ENCODE data around the gene AVPR2.

AVPR2 gene

DNA sequence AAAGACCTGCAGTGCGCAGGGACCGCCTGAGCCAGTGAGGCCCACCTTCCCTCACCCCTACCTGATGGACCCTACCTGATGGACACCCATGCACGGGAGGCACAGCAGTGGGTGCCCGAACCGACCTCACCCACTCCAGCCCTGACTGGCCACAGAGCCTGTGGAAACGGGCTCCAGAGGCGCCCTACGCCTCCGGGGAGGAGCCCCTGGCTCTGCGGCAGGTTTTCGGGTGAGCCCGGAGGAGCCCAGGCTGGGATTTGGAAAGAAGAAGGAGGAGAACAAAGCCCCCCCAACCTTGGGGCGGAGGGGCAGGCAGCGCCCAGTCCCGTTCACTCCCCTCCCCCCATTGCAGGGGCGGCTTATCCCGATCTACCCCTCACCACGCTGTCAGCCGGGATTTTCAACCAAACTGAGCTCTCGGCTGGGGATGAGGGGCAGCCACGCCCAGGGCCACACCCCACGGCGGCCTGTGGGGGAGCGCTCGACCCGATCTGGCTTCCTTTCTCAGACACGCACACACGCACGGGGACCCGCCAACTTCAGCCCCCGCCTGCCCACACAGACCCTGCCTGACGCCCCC, 19.2 kb upstream of the AVPR2 start:
- no peak for DNase-seq
- TF ChIP-seq POLR2A (IDR thresholded peaks at IDR 0.05; ENCODE audit: low read length) (no peak), GATA1 (IDR thresholded peaks at IDR 0.05; ENCODE audit: low read depth, low read length) (no peak)

- DNase-seq: no peak
- TF ChIP-seq POLR2A (IDR thresholded peaks at IDR 0.05; ENCODE audit: low read length) (no peak), GATA1 (IDR thresholded peaks at IDR 0.05; ENCODE audit: low read depth, low read length) (no peak)
Observed at GRCh38 chrX:153885968-153886903, 18.2 kb upstream of the AVPR2 start, which contains the start of gene L1CAM. Gene L1CAM (minus strand): TSS chrX:153886173. CDS start chrX:153875836, 10,337 bp downstream.

DNA sequence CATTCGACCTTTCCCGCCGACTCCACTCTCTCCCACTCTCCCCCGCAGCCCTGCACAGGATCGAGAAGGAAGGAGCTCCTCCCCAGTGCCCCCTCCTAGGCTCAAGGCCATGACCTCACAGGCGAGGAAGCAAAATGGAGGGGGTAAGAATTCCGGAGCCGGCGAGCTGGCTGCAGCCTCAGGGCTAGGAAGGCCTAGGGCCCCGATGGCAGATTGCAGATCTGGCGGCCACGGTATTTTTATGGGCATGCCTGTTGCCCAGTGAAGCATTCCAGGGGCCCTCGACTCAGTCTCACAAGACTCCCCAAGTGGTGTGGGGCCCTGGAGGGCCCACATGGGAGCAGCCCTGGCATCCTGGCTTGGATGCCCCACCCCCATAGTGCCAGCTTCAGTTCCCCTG, 17.6 kb upstream of the AVPR2 start:
- DNase-seq: no peak

GRCh38 chrX:153887385-153887784, 17.1 kb upstream of the AVPR2 start:
- DNase-seq: no peak
- TF ChIP-seq GATA1 (IDR thresholded peaks at IDR 0.05; ENCODE audit: low read depth, low read length): no peak
- no peak for TF ChIP-seq POLR2A (IDR thresholded peaks at IDR 0.05; ENCODE audit: low read length)

More for the DNA sequence above, 17.6 kb upstream of the AVPR2 start:
- TF ChIP-seq POLR2A (IDR thresholded peaks at IDR 0.05; ENCODE audit: low read length): no peak
- no peak for TF ChIP-seq GATA1 (IDR thresholded peaks at IDR 0.05; ENCODE audit: low read depth, low read length)

DNA sequence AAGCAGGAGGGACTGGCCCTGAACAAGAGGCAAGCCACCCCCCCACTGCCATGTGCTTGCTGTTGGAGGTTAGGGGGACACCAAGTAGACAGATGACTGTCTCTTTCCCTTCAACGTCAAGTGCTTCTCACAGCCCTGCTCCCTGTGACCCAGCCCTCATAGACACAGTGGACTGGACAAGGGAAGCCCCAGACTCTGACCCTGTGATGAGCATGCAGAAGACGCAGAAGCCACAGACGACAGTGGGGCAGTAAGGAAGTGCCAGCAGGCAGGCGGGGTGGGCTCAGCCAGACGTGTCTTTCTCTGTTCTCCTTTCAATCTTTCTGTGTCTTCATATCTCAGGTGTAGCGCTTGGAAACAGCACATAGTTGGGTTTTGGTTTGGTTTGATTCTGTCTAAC, 16.1 kb upstream of the AVPR2 start:
- TF ChIP-seq POLR2A (IDR thresholded peaks at IDR 0.05; ENCODE audit: low read length) (no peak), GATA1 (IDR thresholded peaks at IDR 0.05; ENCODE audit: low read depth, low read length) (no peak)
- no peak for DNase-seq

- TF ChIP-seq GATA1 (IDR thresholded peaks at IDR 0.05; ENCODE audit: low read depth, low read length) (no peak), POLR2A (IDR thresholded peaks at IDR 0.05; ENCODE audit: low read length) (no peak)
- no peak for DNase-seq
Observed at GRCh38 chrX:153889123-153889522, 15.3 kb upstream of the AVPR2 start.

DNA sequence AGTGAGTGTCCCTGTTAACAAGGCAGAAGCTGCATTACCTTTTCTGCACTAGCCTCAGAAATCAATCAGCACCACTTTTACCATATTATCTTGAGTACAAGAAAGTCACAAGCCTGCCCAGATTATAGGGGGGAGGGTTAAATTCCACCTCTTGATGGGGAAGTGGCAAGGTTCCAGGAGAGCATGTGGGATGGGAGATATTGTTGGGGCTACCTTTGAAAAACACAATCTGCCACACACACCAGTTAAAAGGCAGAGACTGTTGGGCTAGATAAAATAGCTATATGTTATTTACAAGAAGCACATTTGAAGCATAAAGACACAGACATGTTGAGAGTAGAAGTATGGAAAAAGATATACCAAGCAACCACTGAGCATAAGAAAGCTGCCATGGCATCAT, 6.6 kb upstream of the AVPR2 start:
- TF ChIP-seq POLR2A (IDR thresholded peaks at IDR 0.05; ENCODE audit: low read length) (no peak), GATA1 (IDR thresholded peaks at IDR 0.05; ENCODE audit: low read depth, low read length) (peak; percentile 44)
- peak; percentile 80 to 92 for DNase-seq

DNA sequence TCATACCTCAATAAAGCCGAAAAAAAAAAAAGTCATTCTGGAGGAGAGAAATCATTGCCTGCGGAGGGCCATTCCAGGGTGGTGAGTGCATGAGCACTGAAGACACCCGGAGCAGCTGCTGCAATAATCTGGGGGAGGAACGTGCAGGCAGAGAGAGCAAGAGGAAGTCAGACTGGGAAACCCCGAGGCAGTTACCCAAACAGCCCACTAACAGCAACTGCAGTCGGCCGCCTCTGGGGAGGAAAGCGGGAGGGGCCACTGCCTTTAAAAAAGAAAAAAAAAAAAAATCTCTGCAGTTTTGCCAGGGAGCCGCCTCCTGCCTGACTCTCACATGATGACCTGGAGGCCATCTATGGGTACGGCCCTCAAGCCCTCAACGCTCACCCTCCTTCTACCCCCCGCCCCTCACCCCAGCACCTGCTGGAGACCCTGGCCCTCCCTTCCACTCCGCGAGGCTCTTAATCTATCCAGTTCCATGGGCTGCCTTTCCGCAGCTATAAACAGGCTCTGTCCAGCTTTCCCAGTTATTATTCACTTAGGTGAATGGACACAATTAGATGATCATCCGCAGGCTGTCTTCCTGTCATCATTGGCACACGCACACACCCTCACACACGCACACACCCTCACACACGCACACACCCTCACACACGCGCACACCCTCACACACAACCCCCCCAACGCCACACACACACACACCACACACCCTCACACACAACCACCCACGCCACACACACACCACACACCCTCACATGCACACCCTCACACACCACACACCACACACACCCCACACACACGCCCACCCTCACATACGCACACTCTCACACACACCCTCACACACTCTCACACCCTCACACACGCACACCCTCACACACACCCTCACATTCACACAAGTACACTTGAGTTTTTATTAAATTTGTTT, 3.4 kb upstream of the AVPR2 start:
- DNase-seq: no peak
- no peak for TF ChIP-seq POLR2A (IDR thresholded peaks at IDR 0.05; ENCODE audit: low read length)
- no peak for TF ChIP-seq GATA1 (IDR thresholded peaks at IDR 0.05; ENCODE audit: low read depth, low read length)

DNA sequence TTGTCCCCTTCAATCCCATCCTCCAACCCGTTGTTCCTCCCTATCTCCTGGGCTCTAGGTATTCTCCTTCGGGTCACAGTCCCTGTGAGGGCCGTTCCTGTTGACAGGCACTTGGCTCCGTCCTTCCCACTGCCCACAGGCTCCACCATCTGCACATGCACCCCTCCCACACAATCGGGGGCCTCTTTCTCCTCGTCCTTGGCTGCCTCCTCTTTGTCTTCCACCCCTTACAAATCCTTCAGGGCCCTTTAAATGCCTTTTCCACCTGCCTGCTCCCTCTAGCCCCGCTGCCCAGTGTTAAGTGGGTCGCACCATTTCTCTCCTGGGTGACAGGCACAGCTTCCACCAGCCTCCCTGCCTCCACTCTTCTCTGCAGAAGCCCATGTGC, 2.7 kb upstream of the AVPR2 start:
- TF ChIP-seq GATA1 (IDR thresholded peaks at IDR 0.05; ENCODE audit: low read depth, low read length) (no peak), POLR2A (IDR thresholded peaks at IDR 0.05; ENCODE audit: low read length) (no peak)
- DNase-seq: no peak

GRCh38 chrX:153902385-153902784, 2.1 kb upstream of the AVPR2 start:
- no peak for DNase-seq
- TF ChIP-seq GATA1 (IDR thresholded peaks at IDR 0.05; ENCODE audit: low read depth, low read length) (no peak), POLR2A (IDR thresholded peaks at IDR 0.05; ENCODE audit: low read length) (no peak)

- TF ChIP-seq POLR2A (IDR thresholded peaks at IDR 0.05; ENCODE audit: low read length) (no peak), GATA1 (IDR thresholded peaks at IDR 0.05; ENCODE audit: low read depth, low read length) (no peak)
- no peak for DNase-seq
Observed at GRCh38 chrX:153903238-153903980, 1.1 kb upstream of the AVPR2 start.

GRCh38 chrX:153905481-153906095, 1.1 kb downstream of the AVPR2 start:
- TF ChIP-seq GATA1 (IDR thresholded peaks at IDR 0.05; ENCODE audit: low read depth, low read length) (no peak), POLR2A (IDR thresholded peaks at IDR 0.05; ENCODE audit: low read length) (no peak)
- DNase-seq: no peak
